ENCODE measurements around the gene REP15. TPM values are rescaled to one million over a fixed set of nuclear protein-coding genes. Genes with fewer than 3 reads are reported as not detected.

The REP15 gene
- total and polyA plus RNA-seq, 2 of the 8 experiments (the other 6 are each of a cell fraction or from before 2014, with no cell fraction given), result 0.06 to 0.73 TPM

DNA sequence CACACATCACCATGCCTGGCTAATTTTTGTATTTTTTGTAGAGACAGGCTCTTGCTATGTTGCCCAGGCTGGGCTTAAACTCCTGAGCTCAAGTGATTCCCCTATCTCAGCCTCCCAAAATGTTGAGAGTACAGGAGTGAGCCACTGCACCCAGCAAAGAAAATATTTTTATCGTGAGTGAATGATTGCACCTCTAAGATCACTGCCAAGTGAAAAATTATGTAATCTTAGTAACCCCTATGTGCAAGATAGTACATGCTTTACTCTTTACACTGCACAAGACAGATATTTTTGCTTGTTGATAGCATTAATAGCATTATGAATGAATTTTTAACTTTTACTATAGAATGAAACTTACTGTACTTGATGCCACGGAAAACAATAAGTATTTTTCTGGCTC is 11.0 kb downstream of the REP15 start (continued):
- TF ChIP-seq, protein P1, sequence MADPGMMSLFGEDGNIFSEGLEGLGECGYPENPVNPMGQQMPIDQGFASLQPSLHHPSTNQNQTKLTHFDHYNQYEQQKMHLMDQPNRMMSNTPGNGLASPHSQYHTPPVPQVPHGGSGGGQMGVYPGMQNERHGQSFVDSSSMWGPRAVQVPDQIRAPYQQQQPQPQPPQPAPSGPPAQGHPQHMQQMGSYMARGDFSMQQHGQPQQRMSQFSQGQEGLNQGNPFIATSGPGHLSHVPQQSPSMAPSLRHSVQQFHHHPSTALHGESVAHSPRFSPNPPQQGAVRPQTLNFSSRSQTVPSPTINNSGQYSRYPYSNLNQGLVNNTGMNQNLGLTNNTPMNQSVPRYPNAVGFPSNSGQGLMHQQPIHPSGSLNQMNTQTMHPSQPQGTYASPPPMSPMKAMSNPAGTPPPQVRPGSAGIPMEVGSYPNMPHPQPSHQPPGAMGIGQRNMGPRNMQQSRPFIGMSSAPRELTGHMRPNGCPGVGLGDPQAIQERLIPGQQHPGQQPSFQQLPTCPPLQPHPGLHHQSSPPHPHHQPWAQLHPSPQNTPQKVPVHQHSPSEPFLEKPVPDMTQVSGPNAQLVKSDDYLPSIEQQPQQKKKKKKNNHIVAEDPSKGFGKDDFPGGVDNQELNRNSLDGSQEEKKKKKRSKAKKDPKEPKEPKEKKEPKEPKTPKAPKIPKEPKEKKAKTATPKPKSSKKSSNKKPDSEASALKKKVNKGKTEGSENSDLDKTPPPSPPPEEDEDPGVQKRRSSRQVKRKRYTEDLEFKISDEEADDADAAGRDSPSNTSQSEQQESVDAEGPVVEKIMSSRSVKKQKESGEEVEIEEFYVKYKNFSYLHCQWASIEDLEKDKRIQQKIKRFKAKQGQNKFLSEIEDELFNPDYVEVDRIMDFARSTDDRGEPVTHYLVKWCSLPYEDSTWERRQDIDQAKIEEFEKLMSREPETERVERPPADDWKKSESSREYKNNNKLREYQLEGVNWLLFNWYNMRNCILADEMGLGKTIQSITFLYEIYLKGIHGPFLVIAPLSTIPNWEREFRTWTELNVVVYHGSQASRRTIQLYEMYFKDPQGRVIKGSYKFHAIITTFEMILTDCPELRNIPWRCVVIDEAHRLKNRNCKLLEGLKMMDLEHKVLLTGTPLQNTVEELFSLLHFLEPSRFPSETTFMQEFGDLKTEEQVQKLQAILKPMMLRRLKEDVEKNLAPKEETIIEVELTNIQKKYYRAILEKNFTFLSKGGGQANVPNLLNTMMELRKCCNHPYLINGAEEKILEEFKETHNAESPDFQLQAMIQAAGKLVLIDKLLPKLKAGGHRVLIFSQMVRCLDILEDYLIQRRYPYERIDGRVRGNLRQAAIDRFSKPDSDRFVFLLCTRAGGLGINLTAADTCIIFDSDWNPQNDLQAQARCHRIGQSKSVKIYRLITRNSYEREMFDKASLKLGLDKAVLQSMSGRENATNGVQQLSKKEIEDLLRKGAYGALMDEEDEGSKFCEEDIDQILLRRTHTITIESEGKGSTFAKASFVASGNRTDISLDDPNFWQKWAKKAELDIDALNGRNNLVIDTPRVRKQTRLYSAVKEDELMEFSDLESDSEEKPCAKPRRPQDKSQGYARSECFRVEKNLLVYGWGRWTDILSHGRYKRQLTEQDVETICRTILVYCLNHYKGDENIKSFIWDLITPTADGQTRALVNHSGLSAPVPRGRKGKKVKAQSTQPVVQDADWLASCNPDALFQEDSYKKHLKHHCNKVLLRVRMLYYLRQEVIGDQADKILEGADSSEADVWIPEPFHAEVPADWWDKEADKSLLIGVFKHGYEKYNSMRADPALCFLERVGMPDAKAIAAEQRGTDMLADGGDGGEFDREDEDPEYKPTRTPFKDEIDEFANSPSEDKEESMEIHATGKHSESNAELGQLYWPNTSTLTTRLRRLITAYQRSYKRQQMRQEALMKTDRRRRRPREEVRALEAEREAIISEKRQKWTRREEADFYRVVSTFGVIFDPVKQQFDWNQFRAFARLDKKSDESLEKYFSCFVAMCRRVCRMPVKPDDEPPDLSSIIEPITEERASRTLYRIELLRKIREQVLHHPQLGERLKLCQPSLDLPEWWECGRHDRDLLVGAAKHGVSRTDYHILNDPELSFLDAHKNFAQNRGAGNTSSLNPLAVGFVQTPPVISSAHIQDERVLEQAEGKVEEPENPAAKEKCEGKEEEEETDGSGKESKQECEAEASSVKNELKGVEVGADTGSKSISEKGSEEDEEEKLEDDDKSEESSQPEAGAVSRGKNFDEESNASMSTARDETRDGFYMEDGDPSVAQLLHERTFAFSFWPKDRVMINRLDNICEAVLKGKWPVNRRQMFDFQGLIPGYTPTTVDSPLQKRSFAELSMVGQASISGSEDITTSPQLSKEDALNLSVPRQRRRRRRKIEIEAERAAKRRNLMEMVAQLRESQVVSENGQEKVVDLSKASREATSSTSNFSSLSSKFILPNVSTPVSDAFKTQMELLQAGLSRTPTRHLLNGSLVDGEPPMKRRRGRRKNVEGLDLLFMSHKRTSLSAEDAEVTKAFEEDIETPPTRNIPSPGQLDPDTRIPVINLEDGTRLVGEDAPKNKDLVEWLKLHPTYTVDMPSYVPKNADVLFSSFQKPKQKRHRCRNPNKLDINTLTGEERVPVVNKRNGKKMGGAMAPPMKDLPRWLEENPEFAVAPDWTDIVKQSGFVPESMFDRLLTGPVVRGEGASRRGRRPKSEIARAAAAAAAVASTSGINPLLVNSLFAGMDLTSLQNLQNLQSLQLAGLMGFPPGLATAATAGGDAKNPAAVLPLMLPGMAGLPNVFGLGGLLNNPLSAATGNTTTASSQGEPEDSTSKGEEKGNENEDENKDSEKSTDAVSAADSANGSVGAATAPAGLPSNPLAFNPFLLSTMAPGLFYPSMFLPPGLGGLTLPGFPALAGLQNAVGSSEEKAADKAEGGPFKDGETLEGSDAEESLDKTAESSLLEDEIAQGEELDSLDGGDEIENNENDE (IDR thresholded peaks at IDR 0.05; ENCODE audit: insufficient replicate concordance, low read length), result no peak
- TF ChIP-seq TCF12 (IDR thresholded peaks at IDR 0.05; ENCODE audit: low read depth, low read length) (no peak), KDM5A (IDR thresholded peaks at IDR 0.05; ENCODE audit: low read length) (no peak), HDAC2 (IDR thresholded peaks at IDR 0.05; ENCODE audit: borderline replicate concordance in 1 of 2, low read depth in 2 of 2, low read length in 2 of 2) (no peak), SP2 (IDR thresholded peaks at IDR 0.05; ENCODE audit: low read length) (no peak), CTBP2 (IDR thresholded peaks at IDR 0.05; ENCODE audit: borderline replicate concordance, insufficient read depth, insufficient read length, low read length) (no peak), GABPA (IDR thresholded peaks at IDR 0.05; ENCODE audit: borderline replicate concordance, insufficient read depth, low read length) (no peak)
